ENCODE measurements around the gene DNAJC1.

Gene DNAJC1

GRCh38 chr10:21750424-21750823 lies 253.1 kb downstream of the DNAJC1 start (continued):
- TF ChIP-seq, protein P1, sequence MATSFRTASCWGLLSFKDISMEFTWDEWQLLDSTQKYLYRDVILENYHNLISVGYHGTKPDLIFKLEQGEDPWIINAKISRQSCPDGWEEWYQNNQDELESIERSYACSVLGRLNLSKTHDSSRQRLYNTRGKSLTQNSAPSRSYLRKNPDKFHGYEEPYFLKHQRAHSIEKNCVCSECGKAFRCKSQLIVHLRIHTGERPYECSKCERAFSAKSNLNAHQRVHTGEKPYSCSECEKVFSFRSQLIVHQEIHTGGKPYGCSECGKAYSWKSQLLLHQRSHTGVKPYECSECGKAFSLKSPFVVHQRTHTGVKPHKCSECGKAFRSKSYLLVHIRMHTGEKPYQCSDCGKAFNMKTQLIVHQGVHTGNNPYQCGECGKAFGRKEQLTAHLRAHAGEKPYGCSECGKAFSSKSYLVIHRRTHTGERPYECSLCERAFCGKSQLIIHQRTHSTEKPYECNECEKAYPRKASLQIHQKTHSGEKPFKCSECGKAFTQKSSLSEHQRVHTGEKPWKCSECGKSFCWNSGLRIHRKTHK (tag by site-specific recombination; IDR thresholded peaks at IDR 0.05) = no peak
- TF ChIP-seq PRDM10 (tag by site-specific recombination; IDR thresholded peaks at IDR 0.05) = no peak
- no peak for TF ChIP-seq PRDM1 (tag by site-specific recombination; IDR thresholded peaks at IDR 0.05)

- no peaks in the 10 kb centered on the region for H3K9me3 ChIP-seq (ENCODE audit: control insufficient read depth, insufficient read depth, low read depth, low read length)
- H3K4me3 ChIP-seq (ENCODE audit: low read depth, low read length) = no peak overlapping the region
- peaks cover 6% of the 10 kb centered on the region; the same call in 1 of the 2 replicates for H3K4me1 ChIP-seq (ENCODE audit: control insufficient read depth, insufficient read depth, low read length)
- CTCF ChIA-PET = no interaction called here
- TF ChIP-seq ZBTB26 (tag by site-specific recombination; optimal IDR thresholded peaks at IDR 0.05) = no peak
- TF ChIP-seq ZNF544 (tag by site-specific recombination; IDR thresholded peaks at IDR 0.05) = no peak
- TF ChIP-seq SETDB1 (IDR thresholded peaks at IDR 0.05; ENCODE audit: insufficient read length, low read length) = no peak
- TF ChIP-seq GLIS2 (tag by site-specific recombination; IDR thresholded peaks at IDR 0.05) = no peak
- no peak for TF ChIP-seq ZNF670 (tag by site-specific recombination; IDR thresholded peaks at IDR 0.05; ENCODE audit: low read depth)
- TF ChIP-seq YY1 (tag by site-specific recombination; IDR thresholded peaks at IDR 0.05) = no peak
- TF ChIP-seq ZNF596 (tag by site-specific recombination; IDR thresholded peaks at IDR 0.05) = no peak
- no peak for TF ChIP-seq SALL2 (tag by site-specific recombination; IDR thresholded peaks at IDR 0.05; ENCODE audit: borderline replicate concordance)
- TF ChIP-seq HIC1 (tag by site-specific recombination; IDR thresholded peaks at IDR 0.05) = no peak
- TF ChIP-seq GLI2 (tag by site-specific recombination; IDR thresholded peaks at IDR 0.05; ENCODE audit: borderline replicate concordance, low read depth) = no peak
- TF ChIP-seq ZNF23 (tag by site-specific recombination; IDR thresholded peaks at IDR 0.05; ENCODE audit: borderline replicate concordance) = no peak
- TF ChIP-seq ZXDB (tag by site-specific recombination; IDR thresholded peaks at IDR 0.05) = no peak
- no peak for TF ChIP-seq ZNF132 (tag by site-specific recombination; IDR thresholded peaks at IDR 0.05; ENCODE audit: borderline replicate concordance)
- TF ChIP-seq ZNF341 (tag by site-specific recombination; IDR thresholded peaks at IDR 0.05; ENCODE audit: low read depth) = no peak
- TF ChIP-seq KLF1 (tag by site-specific recombination; IDR thresholded peaks at IDR 0.05) = no peak
- TF ChIP-seq ZNF2 (tag by site-specific recombination; IDR thresholded peaks at IDR 0.05) = no peak
- TF ChIP-seq ZNF302 (tag by site-specific recombination; IDR thresholded peaks at IDR 0.05; ENCODE audit: low read depth) = no peak
- no peak for TF ChIP-seq ZNF623 (tag by site-specific recombination; IDR thresholded peaks at IDR 0.05)
- no peak for TF ChIP-seq ZSCAN16 (tag by site-specific recombination; IDR thresholded peaks at IDR 0.05)
- TF ChIP-seq OSR2 (tag by site-specific recombination; IDR thresholded peaks at IDR 0.05) = no peak
- POLR2A ChIA-PET = no interaction called here
- peaks cover 0 to 7% of the 10 kb centered on the region in 2 experiments; a peak in 1 of 3 replicates for H3K36me3 ChIP-seq (ENCODE audit: control insufficient read depth in 2 of 2, insufficient read depth in 1 of 2, low read length in 2 of 2)
- no peak overlapping the region for H3K27ac ChIP-seq (ENCODE audit: extremely low read depth, low read depth, low read length)
Observed at GRCh38 chr10:21749788-21750187, 253.7 kb downstream of the DNAJC1 start.
